GM19372 (cell line): ENCODE data around the gene SAFB2.

ENCODE experiments used
- ATAC-seq: cut with Tn5 transposase; IDR thresholded peaks from one replicate; pipeline ENCODE4 v1.9.1; 2021; ENCODE audit warnings: mild to moderate bottlenecking, low read depth, moderate library complexity; ENCODE audit not compliant: unreplicated experiment

The SAFB2 gene

DNA sequence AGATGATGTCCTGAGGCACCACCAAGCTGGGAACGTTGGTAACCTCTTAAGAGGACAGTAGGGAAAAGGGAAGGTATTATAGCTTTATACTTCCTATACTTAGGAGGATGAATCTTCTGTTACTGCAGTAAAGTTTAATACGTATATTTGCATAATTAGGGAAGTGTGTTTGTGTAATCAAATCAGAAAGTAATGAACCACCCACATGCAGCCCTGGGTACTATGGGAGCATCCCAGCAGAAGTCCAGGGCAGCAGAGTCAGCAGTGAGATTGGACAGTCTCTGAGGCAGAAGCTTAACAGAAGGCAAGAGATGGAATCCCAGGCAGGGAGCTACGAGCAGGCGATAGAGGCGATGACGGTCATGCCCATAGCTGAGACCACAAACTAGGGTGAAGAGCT, 12.9 kb upstream of the SAFB2 start:
- ATAC-seq, result no peak

- no peak for ATAC-seq
Measured at GRCh38 chr19:5632657-5633056, 10.1 kb upstream of the SAFB2 start.

GRCh38 chr19:5632241-5632612, 9.7 kb upstream of the SAFB2 start:
- no peak for ATAC-seq

DNA sequence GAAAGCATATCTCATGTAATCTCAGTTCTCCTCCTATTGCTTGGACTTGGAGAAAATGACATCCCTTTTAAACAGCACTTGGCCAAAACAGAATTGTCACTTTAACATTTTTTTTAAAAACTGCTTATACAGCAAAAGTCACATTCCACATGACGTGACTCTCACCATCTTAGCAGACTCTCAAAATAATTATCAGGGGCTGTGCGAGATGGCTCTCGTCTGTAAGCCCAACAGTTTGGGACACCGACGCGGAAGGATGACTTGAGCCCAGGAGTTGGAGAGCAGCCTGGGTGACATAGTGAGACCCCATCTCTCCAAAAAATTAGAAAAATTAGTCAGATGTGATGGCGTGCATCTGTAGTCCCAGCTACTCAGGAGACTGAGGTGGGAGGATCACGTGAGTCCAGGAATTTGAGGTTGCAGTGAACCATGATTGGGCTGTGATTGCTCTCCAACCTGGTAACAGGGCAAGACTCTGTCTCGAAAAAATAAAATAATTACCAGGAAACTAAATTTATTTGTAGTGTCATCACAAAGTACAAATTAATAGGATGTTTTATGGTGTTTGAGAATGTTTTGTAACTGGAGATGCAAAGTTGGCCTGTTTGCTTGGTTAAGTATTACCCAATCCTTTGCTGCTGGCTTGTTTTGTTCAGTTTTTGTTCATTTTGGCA, 9.1 kb upstream of the SAFB2 start:
- ATAC-seq, result no peak

DNA sequence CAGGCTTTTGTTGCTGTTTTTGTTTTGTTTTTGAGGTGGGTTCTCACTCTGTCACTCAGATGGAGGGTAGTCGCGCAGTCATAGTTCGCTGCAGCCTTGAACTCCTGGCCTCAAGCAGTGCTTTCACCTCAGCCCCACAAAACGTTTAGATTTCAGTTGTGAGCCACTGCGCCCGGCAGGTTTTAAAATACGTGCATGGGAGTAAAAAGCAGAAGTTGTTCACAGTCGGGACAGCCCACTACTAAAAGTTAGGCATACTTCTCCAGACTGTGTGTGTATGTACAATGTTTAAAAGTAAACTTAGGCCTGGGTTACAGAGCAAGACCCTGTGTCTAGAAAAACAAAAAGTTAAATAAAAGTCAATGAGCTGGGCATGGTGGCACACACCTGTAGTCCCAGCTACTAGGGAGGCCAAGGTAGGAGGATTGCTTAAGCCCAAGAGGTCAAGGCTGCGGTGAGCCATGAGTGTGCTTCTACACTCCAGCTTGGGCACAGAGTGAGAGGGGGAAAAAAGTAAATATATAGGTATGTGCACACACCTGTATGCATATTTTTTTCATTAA, 6.4 kb upstream of the SAFB2 start:
- ATAC-seq, result no peak

DNA sequence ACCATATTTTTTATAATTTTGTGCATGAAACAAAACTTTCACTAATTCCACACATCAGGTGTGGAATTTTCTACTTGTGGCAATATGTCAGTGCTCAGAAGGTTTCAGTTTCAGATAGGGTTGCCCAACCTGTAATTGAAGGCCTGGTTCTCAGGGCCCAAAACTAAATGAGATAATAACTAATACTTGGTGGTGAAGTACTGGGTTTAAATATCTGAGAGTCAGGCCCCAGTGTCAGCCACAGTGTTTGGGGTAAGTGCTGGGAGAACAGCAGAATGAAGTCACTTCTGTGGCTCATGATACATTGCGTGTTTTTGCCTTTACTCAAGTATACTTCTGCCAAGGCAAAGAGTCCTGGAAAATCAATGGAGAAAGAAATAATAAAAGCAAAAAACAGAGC, 5.9 kb upstream of the SAFB2 start:
- no peak for ATAC-seq

- no peak for ATAC-seq
Measured at GRCh38 chr19:5627395-5627904, 4.9 kb upstream of the SAFB2 start.

DNA sequence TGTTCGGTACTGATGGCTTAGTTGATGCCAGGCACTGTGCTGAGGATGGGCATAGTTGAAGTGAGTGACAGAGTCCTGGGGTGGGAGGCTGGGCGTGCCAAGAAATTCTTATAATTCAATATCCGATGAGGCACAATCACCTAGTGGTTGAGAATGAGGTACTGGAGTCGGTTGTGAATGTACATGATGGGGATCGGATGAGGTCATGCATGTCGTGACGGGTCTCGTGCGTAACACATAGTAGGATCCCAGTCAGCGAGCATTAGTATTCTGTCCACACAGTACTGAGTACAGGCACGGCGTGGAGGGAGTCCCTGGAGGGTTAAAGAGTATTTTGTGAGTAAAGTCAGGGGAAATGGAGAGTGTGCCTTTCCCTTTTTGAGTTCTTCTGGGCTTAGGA, 3.1 kb upstream of the SAFB2 start:
- ATAC-seq, result no peak

DNA sequence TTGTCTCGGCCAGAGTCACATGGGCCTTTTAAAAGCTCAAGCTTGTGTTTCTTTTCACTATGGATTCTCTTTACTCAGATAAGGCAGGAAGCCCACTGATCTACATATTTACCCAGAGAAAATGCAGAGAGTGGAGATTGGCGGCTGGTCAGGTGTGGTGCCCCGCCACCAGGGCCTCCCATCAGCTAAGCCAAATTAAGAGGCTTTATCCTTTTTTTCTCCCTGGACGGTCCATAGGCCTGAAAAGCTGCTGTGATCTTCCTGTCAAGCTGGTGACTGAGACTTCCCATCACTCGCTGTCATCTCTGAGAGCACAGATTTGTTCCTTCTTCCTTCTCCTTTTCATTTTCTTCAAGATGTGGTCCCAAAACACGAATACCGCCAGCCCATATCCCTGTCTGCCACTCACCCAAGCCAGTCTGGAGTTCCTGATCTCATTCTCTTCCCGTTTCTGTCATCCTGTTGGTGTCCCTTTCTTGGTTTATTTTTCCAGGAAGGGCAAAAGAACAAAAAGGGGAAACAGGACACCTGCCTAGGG, 2.2 kb upstream of the SAFB2 start:
- no peak for ATAC-seq

- no peak for ATAC-seq
Measured at GRCh38 chr19:5624018-5624663, 1.6 kb upstream of the SAFB2 start.

DNA sequence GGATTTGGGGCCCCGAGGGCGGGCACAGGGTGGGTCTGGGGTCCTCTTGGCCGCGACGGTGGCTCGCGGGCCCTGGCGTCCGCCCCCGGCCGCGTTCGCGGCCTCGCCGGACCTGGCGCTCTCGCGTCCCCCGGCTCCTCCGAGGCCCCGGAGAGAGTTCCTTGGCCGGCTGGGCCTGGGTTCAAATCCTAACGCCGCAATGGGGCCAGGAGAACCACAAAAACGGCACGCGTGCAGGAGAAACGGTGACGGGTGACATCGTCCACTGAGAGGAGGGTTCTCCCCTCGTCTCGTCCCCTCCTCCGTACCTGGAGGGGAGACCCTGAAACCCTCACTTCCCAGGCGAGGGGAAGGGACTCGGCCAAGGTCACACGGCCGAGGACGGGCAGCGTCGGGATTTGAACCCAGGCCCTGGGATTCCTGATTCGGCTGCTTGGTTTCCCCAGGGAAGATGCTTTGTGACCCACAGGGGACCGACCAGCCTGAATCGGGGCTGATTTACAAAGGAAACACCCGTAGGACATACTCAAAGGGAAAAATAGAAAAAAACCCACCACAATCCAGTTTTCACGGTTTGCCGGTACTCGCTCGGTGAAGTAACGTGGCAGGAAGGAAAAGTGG, 931 bp upstream of the SAFB2 start:
- no peak for ATAC-seq

GRCh38 chr19:5621945-5622464, 571 bp downstream of the SAFB2 start:
- ATAC-seq, result no peak

DNA sequence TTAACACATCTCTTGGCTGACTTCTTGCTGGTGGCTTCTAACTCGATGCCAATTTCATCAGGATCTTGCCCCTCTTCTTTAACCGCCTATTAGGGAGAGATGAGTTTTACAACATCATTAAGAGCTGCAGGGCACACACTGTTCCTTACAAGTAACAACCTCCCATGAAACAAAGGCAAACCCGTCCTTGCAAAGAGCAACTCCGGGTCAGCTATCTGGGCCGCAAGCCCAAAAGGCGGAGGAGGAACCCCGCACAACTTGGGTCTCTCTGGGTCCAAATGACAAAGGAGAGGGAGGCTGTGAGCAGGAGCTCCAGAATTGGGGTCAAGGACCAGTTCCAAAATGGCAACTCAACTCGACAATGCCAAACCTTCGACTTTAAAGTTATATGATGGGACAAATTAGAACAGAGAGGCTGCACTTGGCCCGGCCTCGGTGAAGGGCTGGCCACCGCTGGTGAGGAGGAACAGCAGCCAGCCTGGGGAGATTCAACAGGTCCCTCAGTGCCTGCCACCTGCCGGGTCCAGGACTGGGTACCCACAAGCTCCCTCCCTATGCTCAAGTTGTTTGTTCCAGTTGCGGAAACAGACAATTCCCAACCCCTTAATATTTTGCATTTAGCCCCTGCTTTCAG, 1.1 kb downstream of the SAFB2 start:
- ATAC-seq, result no peak

GRCh38 chr19:5619946-5620345, 2.6 kb downstream of the SAFB2 start:
- no peak for ATAC-seq

DNA sequence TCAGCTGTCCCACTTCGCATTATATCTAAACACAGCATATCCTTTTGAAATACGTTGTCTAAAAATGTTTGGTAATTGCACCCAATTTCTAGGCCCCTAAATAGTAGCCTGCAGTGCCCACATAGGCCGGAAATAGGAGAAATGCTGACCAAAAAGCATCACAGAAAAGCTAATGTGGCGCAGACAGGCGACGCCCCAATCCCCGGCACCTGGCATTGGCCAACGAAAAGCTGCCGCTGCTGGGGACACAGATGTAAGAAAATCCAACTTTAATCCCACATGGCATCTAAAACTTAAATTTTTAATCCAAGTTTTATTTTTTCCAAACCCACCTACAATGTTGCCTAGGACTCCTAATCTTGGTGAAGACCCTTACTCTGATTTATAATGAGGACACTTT, 4.0 kb downstream of the SAFB2 start:
- ATAC-seq, result no peak

DNA sequence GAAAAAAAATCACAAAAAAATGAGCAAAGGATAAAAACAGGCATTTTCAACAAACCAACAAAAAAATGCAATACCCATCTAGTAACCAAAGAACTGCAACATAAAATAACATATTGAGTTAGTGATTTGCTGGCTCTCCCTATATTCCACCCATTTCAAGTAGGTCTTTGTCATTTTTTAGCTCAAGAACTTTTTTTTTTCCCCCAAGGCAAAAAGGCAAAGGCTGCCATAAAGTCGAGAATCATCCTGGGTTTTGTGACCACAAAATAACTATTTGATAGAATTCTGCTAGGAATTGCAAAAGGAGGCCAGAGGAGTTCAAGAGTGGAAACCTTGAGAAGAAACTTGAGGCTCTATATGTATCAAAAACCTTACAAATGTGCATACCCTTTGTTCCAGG, 5.5 kb downstream of the SAFB2 start:
- ATAC-seq, result no peak

GRCh38 chr19:5615756-5616327, 6.7 kb downstream of the SAFB2 start:
- ATAC-seq, result no peak

- no peak for ATAC-seq
Measured at GRCh38 chr19:5612891-5613865, 9.4 kb downstream of the SAFB2 start.

DNA sequence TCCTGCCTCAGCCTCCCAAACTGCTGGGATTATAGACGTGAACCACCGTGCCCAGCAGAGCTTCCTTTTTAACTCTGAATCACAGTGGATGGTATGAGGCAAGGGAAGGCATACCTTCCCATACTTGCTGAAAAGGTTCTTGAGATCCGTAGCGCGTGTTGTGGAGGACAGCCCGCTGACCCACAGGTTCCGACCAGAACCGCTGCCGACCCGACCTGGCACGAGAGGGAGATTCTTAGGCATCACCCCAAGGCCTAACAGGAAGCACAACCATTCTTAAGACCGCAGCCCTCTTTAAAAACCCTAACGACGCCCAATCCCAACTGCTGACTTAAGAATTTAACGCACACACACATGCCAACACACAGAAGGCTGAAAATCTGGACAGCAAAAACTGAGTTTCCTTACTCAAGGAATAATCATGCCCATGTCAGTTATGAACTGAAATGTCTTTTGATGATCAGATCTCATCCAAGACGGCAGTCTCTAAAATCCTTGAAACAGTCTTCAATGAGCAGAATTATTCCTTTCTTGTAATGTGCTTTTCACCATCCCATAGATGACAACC, 12.6 kb downstream of the SAFB2 start:
- ATAC-seq, result no peak
